RCC 7860 (cell line): ENCODE results near the gene BANF1.
A peak's percentile ranks its signal among the peaks of the same experiment; 100 is the strongest.

ENCODE experiments used
- DNase-seq: peaks from one replicate; pipeline ENCODE4 v3.0.0-alpha.2; 2015; ENCODE audit warnings: low spot score
- FAIRE-seq: peaks from 2 replicates; lab custom pipeline; 2012; peaks lifted over from hg19 to GRCh38; lab: Jason Lieb, UNC

BANF1 gene

GRCh38 chr11:65977621-65978390 is 24.5 kb upstream of the BANF1 start:
- DNase-seq (no peak), FAIRE-seq (no peak)

- no peak for FAIRE-seq
- DNase-seq, result no peak
These were observed 23.7 kb upstream of the BANF1 start for GRCh38 chr11:65978391-65979238.

GRCh38 chr11:65979261-65979759 is 23.0 kb upstream of the BANF1 start:
- no peak for FAIRE-seq
- DNase-seq, result no peak

- no peak for DNase-seq
- no peak for FAIRE-seq
These were observed 21.1 kb upstream of the BANF1 start for GRCh38 chr11:65981101-65981740.

- no peak for DNase-seq
- no peak for FAIRE-seq
These were observed 20.1 kb upstream of the BANF1 start for GRCh38 chr11:65981972-65982823.

- DNase-seq (no peak), FAIRE-seq (no peak)
These were observed 19.3 kb upstream of the BANF1 start for GRCh38 chr11:65982824-65983588.

GRCh38 chr11:65983589-65983987 is 18.7 kb upstream of the BANF1 start:
- FAIRE-seq, result no peak
- DNase-seq, result no peak

- DNase-seq (no peak), FAIRE-seq (no peak)
These were observed 15.0 kb upstream of the BANF1 start for GRCh38 chr11:65987336-65987735.

- DNase-seq (peak; percentile 89), FAIRE-seq (peak; percentile 81)
These were observed 13.3 kb upstream of the BANF1 start for GRCh38 chr11:65988791-65989592.

GRCh38 chr11:65992056-65992455 is 10.2 kb upstream of the BANF1 start:
- FAIRE-seq (no peak), DNase-seq (no peak)

- DNase-seq, result no peak
- FAIRE-seq, result no peak
These were observed 5.0 kb upstream of the BANF1 start for GRCh38 chr11:65997286-65997685.

GRCh38 chr11:66002648-66003225 is 434 bp downstream of the BANF1 start:
- DNase-seq, result peak; percentile 5
- no peak for FAIRE-seq

GRCh38 chr11:66003291-66003690 is 988 bp downstream of the BANF1 start:
- FAIRE-seq (no peak), DNase-seq (no peak)

- DNase-seq (no peak), FAIRE-seq (no peak)
These were observed 1.9 kb downstream of the BANF1 start for GRCh38 chr11:66004186-66004585.

- DNase-seq, result peak; percentile 16
- no peak for FAIRE-seq
These were observed 4.0 kb downstream of the BANF1 start for GRCh38 chr11:66006134-66006890.

- FAIRE-seq, result no peak
- peak; percentile 62 for DNase-seq
These were observed 4.5 kb downstream of the BANF1 start for GRCh38 chr11:66006891-66007176.

- no peak for DNase-seq
- no peak for FAIRE-seq
These were observed 4.9 kb downstream of the BANF1 start for GRCh38 chr11:66007201-66007634.

- DNase-seq (no peak), FAIRE-seq (no peak)
These were observed 5.8 kb downstream of the BANF1 start for GRCh38 chr11:66008095-66008467.
